Epithelial cell of esophagus (primary cell): ENCODE results near the gene GPR35.

Experiments used
- DNase-seq: peaks from one replicate; pipeline ENCODE4 v3.0.0; 2010; ENCODE audit warnings: low read depth
- H3K4me3 ChIP-seq: 2 replicates; pipeline ENCODE4 v1.5.1; 2011; ENCODE audit warnings: mild to moderate bottlenecking, low read length, control low read depth
- TF ChIP-seq, protein P1 (sequence below): IDR thresholded peaks from 2 replicates; pipeline ENCODE4 v1.5.1; 2011; ENCODE audit warnings: low read depth, mild to moderate bottlenecking, low read length, control low read depth, inconsistent platforms; ENCODE audit not compliant: insufficient read depth; ENCODE audit errors: missing control alignments

The GPR35 gene

DNA sequence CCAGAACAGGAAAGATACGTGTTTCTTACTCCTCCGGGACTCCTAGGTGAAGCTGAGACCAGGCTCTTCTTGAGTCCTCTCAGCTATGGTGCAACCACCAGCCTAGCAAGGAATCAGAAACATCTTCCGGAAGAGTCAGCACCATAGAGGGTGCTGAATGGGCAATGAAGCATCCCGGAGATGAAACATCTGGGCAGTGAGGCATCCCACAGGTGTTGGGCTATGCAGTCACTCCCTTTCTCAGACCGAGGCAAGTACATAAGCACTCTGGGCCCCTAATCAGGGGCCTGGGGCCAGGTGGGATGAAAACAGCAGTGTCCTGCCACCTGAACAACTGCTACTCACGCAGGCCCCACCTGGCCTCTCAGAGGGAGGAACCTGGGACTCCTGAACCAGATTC lies 40.2 kb upstream of the GPR35 start:
- no peak for DNase-seq
- TF ChIP-seq, protein P1, sequence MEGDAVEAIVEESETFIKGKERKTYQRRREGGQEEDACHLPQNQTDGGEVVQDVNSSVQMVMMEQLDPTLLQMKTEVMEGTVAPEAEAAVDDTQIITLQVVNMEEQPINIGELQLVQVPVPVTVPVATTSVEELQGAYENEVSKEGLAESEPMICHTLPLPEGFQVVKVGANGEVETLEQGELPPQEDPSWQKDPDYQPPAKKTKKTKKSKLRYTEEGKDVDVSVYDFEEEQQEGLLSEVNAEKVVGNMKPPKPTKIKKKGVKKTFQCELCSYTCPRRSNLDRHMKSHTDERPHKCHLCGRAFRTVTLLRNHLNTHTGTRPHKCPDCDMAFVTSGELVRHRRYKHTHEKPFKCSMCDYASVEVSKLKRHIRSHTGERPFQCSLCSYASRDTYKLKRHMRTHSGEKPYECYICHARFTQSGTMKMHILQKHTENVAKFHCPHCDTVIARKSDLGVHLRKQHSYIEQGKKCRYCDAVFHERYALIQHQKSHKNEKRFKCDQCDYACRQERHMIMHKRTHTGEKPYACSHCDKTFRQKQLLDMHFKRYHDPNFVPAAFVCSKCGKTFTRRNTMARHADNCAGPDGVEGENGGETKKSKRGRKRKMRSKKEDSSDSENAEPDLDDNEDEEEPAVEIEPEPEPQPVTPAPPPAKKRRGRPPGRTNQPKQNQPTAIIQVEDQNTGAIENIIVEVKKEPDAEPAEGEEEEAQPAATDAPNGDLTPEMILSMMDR: no peak
- peak overlapping the region; percentile 98 for H3K4me3 ChIP-seq

DNA sequence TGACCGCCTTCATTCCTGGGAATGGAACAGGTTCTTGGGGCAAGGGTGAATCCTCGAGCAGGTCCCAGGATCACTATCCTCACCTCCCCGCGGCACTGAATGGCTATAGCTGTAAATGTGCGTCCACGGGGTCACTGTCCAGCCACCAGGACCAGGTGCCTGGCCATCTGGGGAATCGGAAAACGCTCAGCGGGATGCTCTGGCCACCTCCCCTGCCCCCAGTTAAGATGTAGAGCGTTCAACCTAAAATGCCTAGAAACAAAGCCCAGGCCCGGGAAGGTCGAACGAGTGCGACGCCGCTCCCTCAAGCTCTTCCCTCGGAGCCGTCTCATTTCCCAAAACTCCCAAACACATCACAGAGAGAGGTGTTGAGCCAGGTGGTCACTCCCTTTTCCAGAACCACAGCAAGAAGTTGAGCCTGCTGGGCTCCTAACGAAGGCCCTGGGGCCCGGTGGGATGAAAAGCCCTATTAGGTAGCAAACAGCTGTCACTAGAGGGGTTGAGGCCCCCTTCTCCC lies 39.5 kb upstream of the GPR35 start:
- TF ChIP-seq, protein P1: no peak
- DNase-seq: no peak

DNA sequence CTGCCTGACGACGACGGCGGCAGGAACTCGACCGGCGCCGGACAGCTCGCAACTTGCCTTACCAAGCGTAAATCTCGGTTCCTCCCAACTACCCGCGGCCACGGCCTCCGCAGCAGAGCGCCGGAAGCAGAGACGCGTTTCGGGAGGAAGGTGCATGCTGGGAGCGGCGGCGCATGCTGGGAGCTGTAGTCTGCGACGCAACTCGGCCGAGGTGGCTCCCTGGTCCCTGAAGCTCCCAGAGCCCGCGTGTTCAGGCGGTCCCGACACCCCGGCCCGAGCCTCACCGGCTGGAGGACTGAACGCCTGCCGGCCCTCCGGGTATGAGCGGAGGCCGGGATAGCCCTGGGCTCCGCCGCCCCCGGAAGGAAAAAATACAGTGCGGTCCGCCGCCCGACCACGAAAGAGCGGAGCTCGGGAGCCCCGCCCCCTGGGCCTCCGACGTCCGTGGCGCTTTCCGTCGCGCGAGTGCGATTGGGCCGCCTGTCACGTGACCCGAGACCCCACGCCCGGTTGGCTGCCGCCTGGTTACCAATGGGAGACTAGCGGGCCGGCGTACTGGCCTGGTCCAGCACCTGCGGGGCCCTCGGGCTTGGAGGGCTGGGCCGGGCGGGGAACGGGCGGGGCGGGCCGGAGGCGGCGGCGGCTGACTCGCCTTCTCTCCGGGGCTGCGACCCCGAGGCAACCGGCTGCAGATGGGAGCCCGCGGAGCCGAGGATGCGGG lies 38.9 kb upstream of the GPR35 start, which contains the start of gene CAPN10:
CAPN10 (plus strand) TSS at position 537 of the 721 bp plus-strand sequence; CDS start at position 715, 178 bp downstream.
- DNase-seq: peak; percentile 97
- peak within 1 kb of the TSS; percentile 98 for H3K4me3 ChIP-seq
- TF ChIP-seq, protein P1: no peak

More for the DNA sequence above, 39.5 kb upstream of the GPR35 start:
- H3K4me3 ChIP-seq: peak overlapping the region; percentile 98

DNA sequence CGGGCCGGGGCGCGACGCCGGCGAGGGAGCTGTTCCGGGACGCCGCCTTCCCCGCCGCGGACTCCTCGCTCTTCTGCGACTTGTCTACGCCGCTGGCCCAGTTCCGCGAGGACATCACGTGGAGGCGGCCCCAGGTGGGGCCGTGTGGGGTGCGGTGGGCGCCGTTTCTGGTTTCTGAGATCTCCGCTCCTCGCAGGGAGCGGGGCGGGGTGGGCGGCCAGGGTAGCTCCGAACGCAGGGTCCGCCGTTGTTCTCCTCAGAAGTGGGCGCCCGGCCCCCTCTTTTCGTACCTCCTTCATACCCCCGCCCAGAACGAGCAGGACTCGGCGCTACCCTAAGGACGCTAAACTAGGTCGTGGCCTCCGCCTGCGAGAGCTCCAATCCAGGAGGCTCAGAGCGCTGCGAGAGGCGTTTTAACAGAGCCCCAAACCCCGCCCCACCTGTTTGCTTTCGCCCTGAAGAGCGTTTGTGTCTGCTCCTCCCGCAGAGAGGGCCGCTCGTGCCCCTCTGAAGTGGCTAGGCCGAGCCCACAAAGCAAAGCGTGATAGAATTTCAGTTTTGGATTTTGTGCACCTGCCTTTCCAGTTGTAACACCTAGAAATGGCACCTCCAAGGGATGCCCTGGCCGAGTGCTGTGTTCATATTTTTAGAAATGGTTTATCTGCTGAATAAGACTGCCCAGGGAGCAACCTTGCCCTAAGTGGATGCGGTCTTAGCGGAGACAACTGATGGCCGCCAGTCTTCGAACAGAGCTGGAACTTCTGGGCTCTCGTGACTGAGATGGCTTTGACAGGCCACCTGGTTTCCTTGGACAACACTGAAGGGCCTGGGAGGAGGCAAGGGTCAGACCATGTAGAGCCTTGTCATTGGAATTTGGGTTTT lies 38.1 kb upstream of the GPR35 start:
- H3K4me3 ChIP-seq: peak overlapping the region; percentile 98
- peak; percentile 54 for DNase-seq
- TF ChIP-seq, protein P1: no peak

DNA sequence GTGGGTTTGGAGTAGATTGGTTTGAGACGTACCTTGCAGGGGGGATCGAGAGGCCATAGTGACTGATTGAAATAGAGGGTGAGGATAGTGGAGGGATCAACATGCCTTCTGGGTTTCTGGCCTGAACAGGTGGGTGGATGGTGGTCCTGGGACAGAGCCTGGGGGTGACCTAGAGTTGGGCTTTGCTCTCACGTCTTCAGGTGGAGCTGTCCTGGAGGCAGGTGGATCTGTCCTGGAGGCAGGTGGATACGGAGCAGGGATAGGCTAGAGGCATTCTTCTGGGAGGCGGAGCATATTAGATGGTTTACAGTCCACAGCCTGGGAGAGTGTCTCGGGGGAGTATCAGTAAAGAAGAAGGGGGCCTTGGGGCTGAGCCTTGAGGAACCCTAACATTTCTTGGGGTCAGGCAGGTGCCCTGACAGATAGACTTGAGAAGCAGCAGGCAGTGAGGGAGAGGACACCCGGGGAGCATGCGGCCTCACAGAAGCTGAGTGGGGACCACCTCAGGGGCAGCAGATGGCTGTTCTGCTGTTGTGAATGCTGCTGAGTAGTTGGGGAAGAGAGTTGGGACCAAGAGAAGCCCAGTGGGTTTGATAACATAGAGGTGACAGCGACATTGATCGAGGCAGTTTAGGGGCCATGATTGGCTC lies 37.1 kb upstream of the GPR35 start:
- TF ChIP-seq, protein P1: no peak
- no peak for DNase-seq
- peak overlapping the region; percentile 98 for H3K4me3 ChIP-seq

DNA sequence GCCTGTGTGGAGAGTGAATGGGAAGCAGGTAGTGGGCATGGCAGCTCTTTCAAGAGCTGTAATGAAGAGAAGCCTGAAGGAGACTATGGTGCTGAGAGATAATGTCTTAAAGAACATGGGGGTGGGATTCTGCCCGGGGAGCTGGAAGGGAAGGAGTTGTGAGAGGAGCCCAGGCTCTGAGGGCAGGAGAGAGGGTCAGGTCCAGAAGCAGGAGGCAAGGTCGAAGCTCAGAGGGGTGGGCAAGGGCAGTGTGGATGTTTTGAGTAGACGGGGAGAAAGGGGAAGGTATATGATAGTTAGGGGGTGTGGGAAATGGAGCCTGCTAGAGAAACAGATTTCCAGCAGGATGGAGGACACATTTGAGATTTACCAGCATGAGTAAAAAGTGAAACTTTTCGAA lies 36.6 kb upstream of the GPR35 start:
- TF ChIP-seq, protein P1: no peak
- H3K4me3 ChIP-seq: no peak overlapping the region
- no peak for DNase-seq
